CD4-positive, alpha-beta T cell treated with Interleukin-2 at 100 ng/mL for 4 hours (primary cell): Measurements from ENCODE around the gene NAGS.
"Not testable (repeated sequence)": the region's sequence is repeated elsewhere in the genome, so short reads cannot be mapped to it uniquely, and the experiment has no call there.

ENCODE experiments used
- DNase-seq: peaks from one replicate; pipeline ENCODE4 v3.0.0-alpha.2; 2020; ENCODE audit warnings: low spot score

The NAGS gene

GRCh38 chr17:44043272-44043696, 38.9 kb downstream of the NAGS start:
- DNase-seq = no peak

- no peak for DNase-seq
Measured at GRCh38 chr17:44044071-44044470, 39.6 kb downstream of the NAGS start.

GRCh38 chr17:44045486-44045885, 41.1 kb downstream of the NAGS start:
- DNase-seq = no peak

- DNase-seq = not testable (repeated sequence)
Measured at GRCh38 chr17:44046893-44047292, 42.5 kb downstream of the NAGS start.

- no peak for DNase-seq
Measured at GRCh38 chr17:44049294-44050060, 45.1 kb downstream of the NAGS start.

GRCh38 chr17:44053125-44053872, 48.9 kb downstream of the NAGS start:
- DNase-seq = no peak
